HepG2 (cell line): Measurements from ENCODE around the gene ARHGAP35. TPM values are rescaled to one million over a fixed set of nuclear protein-coding genes. Genes with fewer than 3 reads are reported as not detected.
A peak's percentile ranks its signal among the peaks of the same experiment; 100 is the strongest.

ENCODE experiments used
- CEBPB ChIP-seq: IDR thresholded peaks from 2 replicates; pipeline ENCODE4 v1.6.1; 2011; ENCODE audit warnings: low read depth, low read length, improper control_type of control experiment, borderline replicate concordance
- HNF4G ChIP-seq, 2 experiments: sonication (generic) in 1 of 2; formaldehyde crosslinking in 1 of 2; IDR thresholded peaks; 2 replicates each; pipeline versions ENCODE4 v1.4.0 to v1.6.1; 2011 to 2020; ENCODE audit warnings: borderline replicate concordance in 2 of 2, low read depth in 2 of 2, mild to moderate bottlenecking in 2 of 2, low read length in 1 of 2, missing genetic modification reagents in 1 of 2, moderate library complexity in 1 of 2
- KLF13 ChIP-seq: sonication (generic); formaldehyde crosslinking; IDR thresholded peaks from 2 replicates; pipeline ENCODE4 v1.4.0; 2020; ENCODE audit warnings: mild to moderate bottlenecking, missing genetic modification reagents
- MEF2D ChIP-seq: sonication (generic); formaldehyde crosslinking; IDR thresholded peaks from 2 replicates; pipeline ENCODE4 v1.5.1; 2020; ENCODE audit warnings: mild to moderate bottlenecking, missing genetic modification reagents
- MEIS2 ChIP-seq: sonication (generic); formaldehyde crosslinking; IDR thresholded peaks from 2 replicates; pipeline ENCODE4 v1.9.0; 2021; ENCODE audit warnings: mild to moderate bottlenecking, missing genetic modification reagents
- PAWR ChIP-seq: sonication (generic); formaldehyde crosslinking; IDR thresholded peaks from 2 replicates; pipeline ENCODE4 v1.4.0; 2020; ENCODE audit warnings: missing genetic modification reagents, mild to moderate bottlenecking, borderline replicate concordance
- TBX3 ChIP-seq: fragments of 450-650 bp; IDR thresholded peaks from 2 replicates; pipeline ENCODE4 v1.6.1; 2017; ENCODE audit warnings: antibody characterized with exemption, mild to moderate bottlenecking, inconsistent platforms, borderline replicate concordance
- YEATS2 ChIP-seq: sonication (generic); formaldehyde crosslinking; IDR thresholded peaks from 2 replicates; pipeline ENCODE4 v1.4.0; 2020; ENCODE audit warnings: missing genetic modification reagents, borderline replicate concordance
- ZBTB3 ChIP-seq: sonication (generic); formaldehyde crosslinking; IDR thresholded peaks from 2 replicates; pipeline ENCODE4 v1.4.0; 2020; ENCODE audit warnings: low read depth, mild to moderate bottlenecking, moderate library complexity, missing genetic modification reagents, borderline replicate concordance
- ZFP1 ChIP-seq: IDR thresholded peaks from 2 replicates; pipeline ENCODE4 v1.6.1; 2016
- ZIK1 ChIP-seq: sonication (generic); formaldehyde crosslinking; IDR thresholded peaks from 2 replicates; pipeline ENCODE4 v1.5.0; 2020; ENCODE audit warnings: mild to moderate bottlenecking, low read depth, missing genetic modification reagents, borderline replicate concordance
- ZKSCAN8 ChIP-seq: IDR thresholded peaks from 2 replicates; pipeline ENCODE4 v1.6.1; 2016; ENCODE audit warnings: borderline replicate concordance, missing genetic modification reagents, missing compliant biosample characterization
- ZNF230 ChIP-seq: sonication (generic); formaldehyde crosslinking; IDR thresholded peaks from 2 replicates; pipeline ENCODE4 v1.4.0; 2020; ENCODE audit warnings: mild to moderate bottlenecking, missing genetic modification reagents
- ZNF569 ChIP-seq: sonication (generic); formaldehyde crosslinking; IDR thresholded peaks from 2 replicates; pipeline ENCODE4 v1.5.0; 2020; ENCODE audit warnings: mild to moderate bottlenecking, missing genetic modification reagents, moderate library complexity, borderline replicate concordance
- polyA plus RNA-seq, 8 experiments: library from polyadenylated mRNA; depleted of rRNA in 3 of 8; stranded (reverse) in 7 of 8; unstranded in 1 of 8; fragments of >200 nt; fragmentation: Illumina TruSeq in 4 of 8; extraction: Trizol in 4 of 8; gene quantifications; 2 replicates each; pipeline versions ENCODE4 v1.2.1 to v1.2.3, GENCODE V29; 2011 to 2016; ENCODE audit warnings: low read depth in 4 of 8, missing spikeins in 1 of 8, mixed read lengths in 1 of 8; ENCODE audit not compliant: insufficient read depth in 1 of 8
- total RNA-seq, 5 experiments: library from RNA; depleted of rRNA; stranded (reverse); fragments of >200 nt; fragmentation: Illumina TruSeq; extraction: Trizol; gene quantifications; 2 replicates each; pipeline ENCODE4 v1.2.3, GENCODE V29; 2016; ENCODE audit warnings: low read depth in 1 of 5
- TF ChIP-seq, protein P1 (sequence below): sonication (generic); formaldehyde crosslinking; conservative IDR thresholded peaks from 2 replicates; pipeline ENCODE4 v1.8.0; 2022; ENCODE audit warnings: low read depth, missing genetic modification reagents
- TF ChIP-seq, protein P2 (sequence below): IDR thresholded peaks from 2 replicates; pipeline ENCODE4 v1.6.1; 2016
- TF ChIP-seq, protein P3 (sequence below): sonication (generic); formaldehyde crosslinking; IDR thresholded peaks from 2 replicates; pipeline ENCODE4 v1.4.0; 2020; ENCODE audit warnings: missing genetic modification reagents, borderline replicate concordance
- TF ChIP-seq, protein P4 (sequence below): sonication (generic); formaldehyde crosslinking; IDR thresholded peaks from 2 replicates; pipeline ENCODE4 v1.8.0; 2022; ENCODE audit warnings: missing genetic modification reagents, mild to moderate bottlenecking, inconsistent platforms, borderline replicate concordance

ARHGAP35 gene
- total and polyA plus RNA-seq, 2 of the 13 experiments (the other 11 are each of a cell fraction or from before 2014, with no cell fraction given) = 30.1 to 30.2 TPM

DNA sequence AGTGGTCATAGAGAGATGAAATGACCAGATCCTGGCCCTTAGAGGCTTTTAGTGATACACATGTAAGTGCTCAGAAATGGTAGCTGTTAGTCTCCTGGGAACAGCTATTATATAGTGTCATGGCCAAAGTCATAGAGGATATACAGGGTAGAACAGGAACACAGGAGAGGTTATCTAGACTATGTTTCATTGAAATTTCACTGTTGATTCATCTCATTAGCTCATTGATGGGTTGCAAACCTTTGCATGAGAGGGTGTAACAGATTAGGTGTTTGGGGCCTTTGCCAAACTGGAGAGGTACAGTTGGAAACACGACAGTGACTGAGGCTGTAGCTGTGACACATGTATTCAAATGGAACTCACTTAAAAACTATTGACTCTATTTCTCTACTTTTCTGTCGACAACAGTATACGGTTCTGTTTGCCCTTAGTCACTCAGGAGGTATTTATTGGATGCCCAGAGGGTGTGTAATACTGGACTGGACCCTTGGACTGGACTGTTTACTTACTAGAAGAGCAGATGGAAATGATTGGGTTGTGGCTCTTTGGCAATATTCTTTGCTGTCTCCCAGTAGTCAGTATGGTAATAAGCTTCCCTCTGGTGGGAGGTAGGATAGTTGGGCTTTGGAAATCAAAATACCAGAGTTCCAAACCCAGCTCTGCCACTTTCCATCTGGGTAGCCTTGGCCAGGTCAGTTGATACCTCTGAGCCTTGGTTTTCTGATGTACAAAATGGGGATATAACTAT is 29.8 kb downstream of the ARHGAP35 start (continued):
- TF ChIP-seq ZNF569 (no peak), HNF4G (IDR thresholded peaks at IDR 0.05; ENCODE audit: borderline replicate concordance, low read depth, low read length) (peak; percentile 85; the same call in 1 of the 2 replicates), HNF4G (CRISPR knock-in tag; IDR thresholded peaks at IDR 0.05; ENCODE audit: borderline replicate concordance, low read depth) (peak; percentile 87), ZNF230 (0 out of 2 replicates have a peak, but pooled peaks have one; percentile 39), ZBTB3 (CRISPR knock-in tag) (0 out of 2 replicates have a peak, but pooled peaks have one; percentile 36), KLF13 (CRISPR knock-in tag) (no peak), PAWR (no peak), MEIS2 (CRISPR knock-in tag) (0 out of 2 replicates have a peak, but pooled peaks have one; percentile 30), CEBPB (peak; percentile 89), ZIK1 (CRISPR knock-in tag) (0 out of 2 replicates have a peak, but pooled peaks have one; percentile 26), MEF2D (CRISPR knock-in tag) (peak; percentile 68), YEATS2 (peak; percentile 67; the same call in 1 of the 2 replicates), TBX3 (peak; percentile 67; the same call in 1 of the 2 replicates), ZKSCAN8 (CRISPR knock-in tag) (peak; percentile 98), ZFP1 (CRISPR knock-in tag) (peak; percentile 55; the same call in 1 of the 2 replicates)
- TF ChIP-seq, protein P1, sequence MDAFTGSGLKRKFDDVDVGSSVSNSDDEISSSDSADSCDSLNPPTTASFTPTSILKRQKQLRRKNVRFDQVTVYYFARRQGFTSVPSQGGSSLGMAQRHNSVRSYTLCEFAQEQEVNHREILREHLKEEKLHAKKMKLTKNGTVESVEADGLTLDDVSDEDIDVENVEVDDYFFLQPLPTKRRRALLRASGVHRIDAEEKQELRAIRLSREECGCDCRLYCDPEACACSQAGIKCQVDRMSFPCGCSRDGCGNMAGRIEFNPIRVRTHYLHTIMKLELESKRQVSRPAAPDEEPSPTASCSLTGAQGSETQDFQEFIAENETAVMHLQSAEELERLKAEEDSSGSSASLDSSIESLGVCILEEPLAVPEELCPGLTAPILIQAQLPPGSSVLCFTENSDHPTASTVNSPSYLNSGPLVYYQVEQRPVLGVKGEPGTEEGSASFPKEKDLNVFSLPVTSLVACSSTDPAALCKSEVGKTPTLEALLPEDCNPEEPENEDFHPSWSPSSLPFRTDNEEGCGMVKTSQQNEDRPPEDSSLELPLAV = no peak
- TF ChIP-seq, protein P2, sequence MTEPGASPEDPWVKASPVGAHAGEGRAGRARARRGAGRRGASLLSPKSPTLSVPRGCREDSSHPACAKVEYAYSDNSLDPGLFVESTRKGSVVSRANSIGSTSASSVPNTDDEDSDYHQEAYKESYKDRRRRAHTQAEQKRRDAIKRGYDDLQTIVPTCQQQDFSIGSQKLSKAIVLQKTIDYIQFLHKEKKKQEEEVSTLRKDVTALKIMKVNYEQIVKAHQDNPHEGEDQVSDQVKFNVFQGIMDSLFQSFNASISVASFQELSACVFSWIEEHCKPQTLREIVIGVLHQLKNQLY (CRISPR knock-in tag) = 0 out of 2 replicates have a peak, but pooled peaks have one; percentile 66
- TF ChIP-seq, protein P3, sequence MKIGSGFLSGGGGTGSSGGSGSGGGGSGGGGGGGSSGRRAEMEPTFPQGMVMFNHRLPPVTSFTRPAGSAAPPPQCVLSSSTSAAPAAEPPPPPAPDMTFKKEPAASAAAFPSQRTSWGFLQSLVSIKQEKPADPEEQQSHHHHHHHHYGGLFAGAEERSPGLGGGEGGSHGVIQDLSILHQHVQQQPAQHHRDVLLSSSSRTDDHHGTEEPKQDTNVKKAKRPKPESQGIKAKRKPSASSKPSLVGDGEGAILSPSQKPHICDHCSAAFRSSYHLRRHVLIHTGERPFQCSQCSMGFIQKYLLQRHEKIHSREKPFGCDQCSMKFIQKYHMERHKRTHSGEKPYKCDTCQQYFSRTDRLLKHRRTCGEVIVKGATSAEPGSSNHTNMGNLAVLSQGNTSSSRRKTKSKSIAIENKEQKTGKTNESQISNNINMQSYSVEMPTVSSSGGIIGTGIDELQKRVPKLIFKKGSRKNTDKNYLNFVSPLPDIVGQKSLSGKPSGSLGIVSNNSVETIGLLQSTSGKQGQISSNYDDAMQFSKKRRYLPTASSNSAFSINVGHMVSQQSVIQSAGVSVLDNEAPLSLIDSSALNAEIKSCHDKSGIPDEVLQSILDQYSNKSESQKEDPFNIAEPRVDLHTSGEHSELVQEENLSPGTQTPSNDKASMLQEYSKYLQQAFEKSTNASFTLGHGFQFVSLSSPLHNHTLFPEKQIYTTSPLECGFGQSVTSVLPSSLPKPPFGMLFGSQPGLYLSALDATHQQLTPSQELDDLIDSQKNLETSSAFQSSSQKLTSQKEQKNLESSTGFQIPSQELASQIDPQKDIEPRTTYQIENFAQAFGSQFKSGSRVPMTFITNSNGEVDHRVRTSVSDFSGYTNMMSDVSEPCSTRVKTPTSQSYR = peak; percentile 35; the same call in 1 of the 2 replicates
- TF ChIP-seq, protein P4, sequence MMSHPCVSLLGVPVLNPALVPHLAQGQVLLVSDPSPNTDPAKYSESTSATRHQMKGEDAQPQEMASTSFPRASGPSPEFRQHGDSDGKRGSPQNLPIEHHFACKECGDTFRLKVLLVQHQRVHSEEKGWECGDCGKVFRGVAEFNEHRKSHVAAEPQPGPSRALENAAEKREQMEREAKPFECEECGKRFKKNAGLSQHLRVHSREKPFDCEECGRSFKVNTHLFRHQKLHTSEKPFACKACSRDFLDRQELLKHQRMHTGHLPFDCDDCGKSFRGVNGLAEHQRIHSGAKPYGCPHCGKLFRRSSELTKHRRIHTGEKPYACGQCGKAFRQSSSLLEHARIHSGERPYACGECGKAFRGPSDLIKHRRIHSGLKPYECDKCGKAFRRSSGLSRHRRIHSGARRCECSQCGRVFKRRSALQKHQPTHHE (CRISPR knock-in tag) = peak; percentile 30; the same call in 1 of the 2 replicates
